ENCODE data around the gene TRIM41.

Gene TRIM41

DNA sequence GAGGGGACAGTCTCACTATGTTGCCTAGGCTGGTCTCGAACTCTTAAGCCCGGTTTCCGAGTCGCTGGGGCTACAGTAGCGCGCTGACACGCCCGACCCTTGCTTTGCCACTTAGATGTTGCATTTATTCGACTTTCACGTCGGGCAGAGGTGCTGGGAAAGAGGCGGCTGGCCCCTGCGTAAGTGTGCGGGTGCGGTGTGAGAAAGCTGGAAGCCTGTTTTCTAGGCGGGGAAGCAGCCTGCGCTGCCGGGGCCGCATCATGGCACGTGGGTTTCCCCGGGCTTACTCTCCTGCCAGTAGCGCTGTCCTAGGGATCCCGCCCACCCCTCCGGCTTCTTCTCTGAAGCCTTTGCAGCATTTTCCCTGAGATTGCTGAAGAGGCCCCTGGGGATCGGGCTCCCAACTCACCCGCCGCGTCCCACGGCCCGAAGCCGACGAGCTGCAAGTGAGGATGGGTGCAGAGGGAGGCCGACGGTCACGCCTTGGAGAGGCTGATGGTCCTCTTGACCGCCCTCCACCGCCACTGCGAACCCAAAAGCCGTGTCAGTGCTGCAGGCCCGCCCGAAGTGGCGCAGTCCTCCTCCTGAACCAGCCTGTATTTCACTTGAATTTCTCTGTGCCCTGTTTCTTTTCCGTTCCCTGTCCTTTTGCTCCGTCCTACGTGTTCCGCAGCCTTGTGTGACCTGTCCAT is 5.8 kb upstream of the TRIM41 start (continued):
- TF ChIP-seq GLIS2 (tag by site-specific recombination; IDR thresholded peaks at IDR 0.05) (peak; percentile 65), ZNF274 (IDR thresholded peaks at IDR 0.05; ENCODE audit: low read length) (no peak), ZNF274 (tag by site-specific recombination; IDR thresholded peaks at IDR 0.05; ENCODE audit: borderline replicate concordance) (no peak), ZNF777 (tag by site-specific recombination; IDR thresholded peaks at IDR 0.05; ENCODE audit: borderline replicate concordance) (0 out of 2 replicates have a peak, but pooled peaks have one; percentile 17), KLF7 (tag by site-specific recombination; IDR thresholded peaks at IDR 0.05; ENCODE audit: borderline replicate concordance) (peak; percentile 14; the same call in 1 of the 2 replicates), PRDM1 (tag by site-specific recombination; IDR thresholded peaks at IDR 0.05) (peak; percentile 72), IKZF3 (tag by site-specific recombination; IDR thresholded peaks at IDR 0.05) (peak; percentile 56; the same call in 1 of the 2 replicates), ZNF341 (tag by site-specific recombination; IDR thresholded peaks at IDR 0.05; ENCODE audit: low read depth) (peak; percentile 92), ZNF610 (tag by site-specific recombination; IDR thresholded peaks at IDR 0.05; ENCODE audit: borderline replicate concordance) (no peak), ZBTB8A (tag by site-specific recombination; IDR thresholded peaks at IDR 0.05) (peak; percentile 85), SP2 (tag by site-specific recombination; IDR thresholded peaks at IDR 0.05) (peak; percentile 55; the same call in 1 of the 2 replicates), ZNF624 (tag by site-specific recombination; IDR thresholded peaks at IDR 0.05) (no peak), ZNF660 (tag by site-specific recombination; IDR thresholded peaks at IDR 0.05) (peak; percentile 32), ZFHX2 (tag by site-specific recombination; conservative IDR thresholded peaks at IDR 0.05) (no peak; the same call in 1 of the 2 replicates), ZXDB (tag by site-specific recombination; IDR thresholded peaks at IDR 0.05) (0 out of 2 replicates have a peak, but pooled peaks have one; percentile 40), ZNF354C (tag by site-specific recombination; IDR thresholded peaks at IDR 0.05; ENCODE audit: borderline replicate concordance, low read depth) (no peak), ZNF792 (tag by site-specific recombination; IDR thresholded peaks at IDR 0.05) (no peak), ZNF561 (tag by site-specific recombination; IDR thresholded peaks at IDR 0.05; ENCODE audit: borderline replicate concordance) (no peak), OSR2 (tag by site-specific recombination; IDR thresholded peaks at IDR 0.05) (peak; percentile 84), BCL11A (tag by site-specific recombination; IDR thresholded peaks at IDR 0.05; ENCODE audit: low read depth) (peak; percentile 72; the same call in 1 of the 2 replicates)
- TF ChIP-seq, protein P1, sequence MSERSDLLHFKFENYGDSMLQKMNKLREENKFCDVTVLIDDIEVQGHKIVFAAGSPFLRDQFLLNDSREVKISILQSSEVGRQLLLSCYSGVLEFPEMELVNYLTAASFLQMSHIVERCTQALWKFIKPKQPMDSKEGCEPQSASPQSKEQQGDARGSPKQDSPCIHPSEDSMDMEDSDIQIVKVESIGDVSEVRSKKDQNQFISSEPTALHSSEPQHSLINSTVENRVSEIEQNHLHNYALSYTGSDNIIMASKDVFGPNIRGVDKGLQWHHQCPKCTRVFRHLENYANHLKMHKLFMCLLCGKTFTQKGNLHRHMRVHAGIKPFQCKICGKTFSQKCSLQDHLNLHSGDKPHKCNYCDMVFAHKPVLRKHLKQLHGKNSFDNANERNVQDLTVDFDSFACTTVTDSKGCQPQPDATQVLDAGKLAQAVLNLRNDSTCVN (tag by site-specific recombination; optimal IDR thresholded peaks at IDR 0.05): peak; percentile 50
- TF ChIP-seq, protein P2, sequence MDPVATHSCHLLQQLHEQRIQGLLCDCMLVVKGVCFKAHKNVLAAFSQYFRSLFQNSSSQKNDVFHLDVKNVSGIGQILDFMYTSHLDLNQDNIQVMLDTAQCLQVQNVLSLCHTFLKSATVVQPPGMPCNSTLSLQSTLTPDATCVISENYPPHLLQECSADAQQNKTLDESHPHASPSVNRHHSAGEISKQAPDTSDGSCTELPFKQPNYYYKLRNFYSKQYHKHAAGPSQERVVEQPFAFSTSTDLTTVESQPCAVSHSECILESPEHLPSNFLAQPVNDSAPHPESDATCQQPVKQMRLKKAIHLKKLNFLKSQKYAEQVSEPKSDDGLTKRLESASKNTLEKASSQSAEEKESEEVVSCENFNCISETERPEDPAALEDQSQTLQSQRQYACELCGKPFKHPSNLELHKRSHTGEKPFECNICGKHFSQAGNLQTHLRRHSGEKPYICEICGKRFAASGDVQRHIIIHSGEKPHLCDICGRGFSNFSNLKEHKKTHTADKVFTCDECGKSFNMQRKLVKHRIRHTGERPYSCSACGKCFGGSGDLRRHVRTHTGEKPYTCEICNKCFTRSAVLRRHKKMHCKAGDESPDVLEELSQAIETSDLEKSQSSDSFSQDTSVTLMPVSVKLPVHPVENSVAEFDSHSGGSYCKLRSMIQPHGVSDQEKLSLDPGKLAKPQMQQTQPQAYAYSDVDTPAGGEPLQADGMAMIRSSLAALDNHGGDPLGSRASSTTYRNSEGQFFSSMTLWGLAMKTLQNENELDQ (tag by site-specific recombination; IDR thresholded peaks at IDR 0.05; ENCODE audit: low read depth): no peak
- TF ChIP-seq, protein P3, sequence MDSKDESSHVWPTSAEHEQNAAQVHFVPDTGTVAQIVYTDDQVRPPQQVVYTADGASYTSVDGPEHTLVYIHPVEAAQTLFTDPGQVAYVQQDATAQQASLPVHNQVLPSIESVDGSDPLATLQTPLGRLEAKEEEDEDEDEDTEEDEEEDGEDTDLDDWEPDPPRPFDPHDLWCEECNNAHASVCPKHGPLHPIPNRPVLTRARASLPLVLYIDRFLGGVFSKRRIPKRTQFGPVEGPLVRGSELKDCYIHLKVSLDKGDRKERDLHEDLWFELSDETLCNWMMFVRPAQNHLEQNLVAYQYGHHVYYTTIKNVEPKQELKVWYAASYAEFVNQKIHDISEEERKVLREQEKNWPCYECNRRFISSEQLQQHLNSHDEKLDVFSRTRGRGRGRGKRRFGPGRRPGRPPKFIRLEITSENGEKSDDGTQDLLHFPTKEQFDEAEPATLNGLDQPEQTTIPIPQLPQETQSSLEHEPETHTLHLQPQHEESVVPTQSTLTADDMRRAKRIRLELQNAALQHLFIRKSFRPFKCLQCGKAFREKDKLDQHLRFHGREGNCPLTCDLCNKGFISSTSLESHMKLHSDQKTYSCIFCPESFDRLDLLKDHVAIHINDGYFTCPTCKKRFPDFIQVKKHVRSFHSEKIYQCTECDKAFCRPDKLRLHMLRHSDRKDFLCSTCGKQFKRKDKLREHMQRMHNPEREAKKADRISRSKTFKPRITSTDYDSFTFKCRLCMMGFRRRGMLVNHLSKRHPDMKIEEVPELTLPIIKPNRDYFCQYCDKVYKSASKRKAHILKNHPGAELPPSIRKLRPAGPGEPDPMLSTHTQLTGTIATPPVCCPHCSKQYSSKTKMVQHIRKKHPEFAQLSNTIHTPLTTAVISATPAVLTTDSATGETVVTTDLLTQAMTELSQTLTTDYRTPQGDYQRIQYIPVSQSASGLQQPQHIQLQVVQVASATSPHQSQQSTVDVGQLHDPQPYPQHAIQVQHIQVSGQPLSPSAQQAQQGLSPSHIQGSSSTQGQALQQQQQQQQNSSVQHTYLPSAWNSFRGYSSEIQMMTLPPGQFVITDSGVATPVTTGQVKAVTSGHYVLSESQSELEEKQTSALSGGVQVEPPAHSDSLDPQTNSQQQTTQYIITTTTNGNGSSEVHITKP (tag by site-specific recombination; IDR thresholded peaks at IDR 0.05): peak; percentile 46
- TF ChIP-seq, protein P4, sequence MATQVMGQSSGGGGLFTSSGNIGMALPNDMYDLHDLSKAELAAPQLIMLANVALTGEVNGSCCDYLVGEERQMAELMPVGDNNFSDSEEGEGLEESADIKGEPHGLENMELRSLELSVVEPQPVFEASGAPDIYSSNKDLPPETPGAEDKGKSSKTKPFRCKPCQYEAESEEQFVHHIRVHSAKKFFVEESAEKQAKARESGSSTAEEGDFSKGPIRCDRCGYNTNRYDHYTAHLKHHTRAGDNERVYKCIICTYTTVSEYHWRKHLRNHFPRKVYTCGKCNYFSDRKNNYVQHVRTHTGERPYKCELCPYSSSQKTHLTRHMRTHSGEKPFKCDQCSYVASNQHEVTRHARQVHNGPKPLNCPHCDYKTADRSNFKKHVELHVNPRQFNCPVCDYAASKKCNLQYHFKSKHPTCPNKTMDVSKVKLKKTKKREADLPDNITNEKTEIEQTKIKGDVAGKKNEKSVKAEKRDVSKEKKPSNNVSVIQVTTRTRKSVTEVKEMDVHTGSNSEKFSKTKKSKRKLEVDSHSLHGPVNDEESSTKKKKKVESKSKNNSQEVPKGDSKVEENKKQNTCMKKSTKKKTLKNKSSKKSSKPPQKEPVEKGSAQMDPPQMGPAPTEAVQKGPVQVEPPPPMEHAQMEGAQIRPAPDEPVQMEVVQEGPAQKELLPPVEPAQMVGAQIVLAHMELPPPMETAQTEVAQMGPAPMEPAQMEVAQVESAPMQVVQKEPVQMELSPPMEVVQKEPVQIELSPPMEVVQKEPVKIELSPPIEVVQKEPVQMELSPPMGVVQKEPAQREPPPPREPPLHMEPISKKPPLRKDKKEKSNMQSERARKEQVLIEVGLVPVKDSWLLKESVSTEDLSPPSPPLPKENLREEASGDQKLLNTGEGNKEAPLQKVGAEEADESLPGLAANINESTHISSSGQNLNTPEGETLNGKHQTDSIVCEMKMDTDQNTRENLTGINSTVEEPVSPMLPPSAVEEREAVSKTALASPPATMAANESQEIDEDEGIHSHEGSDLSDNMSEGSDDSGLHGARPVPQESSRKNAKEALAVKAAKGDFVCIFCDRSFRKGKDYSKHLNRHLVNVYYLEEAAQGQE (tag by site-specific recombination; IDR thresholded peaks at IDR 0.05): 0 out of 2 replicates have a peak, but pooled peaks have one; percentile 14
- TF ChIP-seq, protein P5, sequence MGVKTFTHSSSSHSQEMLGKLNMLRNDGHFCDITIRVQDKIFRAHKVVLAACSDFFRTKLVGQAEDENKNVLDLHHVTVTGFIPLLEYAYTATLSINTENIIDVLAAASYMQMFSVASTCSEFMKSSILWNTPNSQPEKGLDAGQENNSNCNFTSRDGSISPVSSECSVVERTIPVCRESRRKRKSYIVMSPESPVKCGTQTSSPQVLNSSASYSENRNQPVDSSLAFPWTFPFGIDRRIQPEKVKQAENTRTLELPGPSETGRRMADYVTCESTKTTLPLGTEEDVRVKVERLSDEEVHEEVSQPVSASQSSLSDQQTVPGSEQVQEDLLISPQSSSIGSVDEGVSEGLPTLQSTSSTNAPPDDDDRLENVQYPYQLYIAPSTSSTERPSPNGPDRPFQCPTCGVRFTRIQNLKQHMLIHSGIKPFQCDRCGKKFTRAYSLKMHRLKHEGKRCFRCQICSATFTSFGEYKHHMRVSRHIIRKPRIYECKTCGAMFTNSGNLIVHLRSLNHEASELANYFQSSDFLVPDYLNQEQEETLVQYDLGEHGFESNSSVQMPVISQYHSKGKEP (tag by site-specific recombination; IDR thresholded peaks at IDR 0.05): peak; percentile 86
